Measurements from ENCODE around the gene EGFR.

EGFR gene

GRCh38 chr7:55124989-55125875 is 106.4 kb downstream of the EGFR start:
- DNase-seq (ENCODE audit: low read depth, low spot score), result no peak

DNA sequence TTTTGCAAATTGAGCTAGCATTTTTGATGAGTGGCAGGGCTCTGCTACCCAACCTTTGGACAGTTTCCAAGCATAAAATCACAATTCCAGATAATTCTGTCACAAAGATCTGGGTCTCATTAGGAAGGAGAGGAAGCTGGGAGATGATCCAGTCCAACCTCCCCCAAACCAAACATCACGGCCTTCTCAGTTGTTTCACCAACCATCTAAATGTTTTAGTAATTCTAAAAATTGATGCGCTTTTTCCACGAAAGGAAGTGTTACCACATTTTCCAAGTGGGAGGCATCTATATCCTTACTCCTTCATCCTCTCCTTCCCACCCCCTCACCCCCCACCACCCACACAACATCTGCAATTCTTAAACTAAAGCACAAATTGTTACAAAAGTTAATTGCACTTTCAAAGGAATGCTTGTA is 108.3 kb downstream of the EGFR start:
- no peak for DNase-seq (ENCODE audit: low read depth, low spot score)

DNA sequence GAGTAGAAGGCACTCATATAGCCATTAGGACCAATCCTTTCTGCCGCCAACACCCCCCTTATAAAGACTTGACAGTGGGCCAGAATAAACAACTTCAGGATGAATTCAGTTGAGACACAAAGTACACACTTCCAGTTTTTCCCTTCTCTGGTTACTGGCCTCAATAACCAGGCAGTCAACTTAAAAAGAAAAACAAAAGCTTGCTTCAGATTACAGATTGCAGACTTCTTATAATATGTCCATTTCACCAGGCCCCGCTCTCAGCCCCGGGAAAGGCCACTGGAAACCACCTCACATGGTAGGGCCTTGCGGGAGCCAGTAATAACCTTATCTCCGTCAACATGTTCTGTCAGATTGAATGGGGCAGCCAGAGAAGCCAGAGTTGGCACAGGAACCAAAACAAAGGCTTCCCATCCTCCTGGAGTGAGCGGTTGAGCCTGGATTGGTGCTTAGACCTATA is 108.8 kb downstream of the EGFR start:
- DNase-seq (ENCODE audit: low read depth, low spot score), result no peak

DNA sequence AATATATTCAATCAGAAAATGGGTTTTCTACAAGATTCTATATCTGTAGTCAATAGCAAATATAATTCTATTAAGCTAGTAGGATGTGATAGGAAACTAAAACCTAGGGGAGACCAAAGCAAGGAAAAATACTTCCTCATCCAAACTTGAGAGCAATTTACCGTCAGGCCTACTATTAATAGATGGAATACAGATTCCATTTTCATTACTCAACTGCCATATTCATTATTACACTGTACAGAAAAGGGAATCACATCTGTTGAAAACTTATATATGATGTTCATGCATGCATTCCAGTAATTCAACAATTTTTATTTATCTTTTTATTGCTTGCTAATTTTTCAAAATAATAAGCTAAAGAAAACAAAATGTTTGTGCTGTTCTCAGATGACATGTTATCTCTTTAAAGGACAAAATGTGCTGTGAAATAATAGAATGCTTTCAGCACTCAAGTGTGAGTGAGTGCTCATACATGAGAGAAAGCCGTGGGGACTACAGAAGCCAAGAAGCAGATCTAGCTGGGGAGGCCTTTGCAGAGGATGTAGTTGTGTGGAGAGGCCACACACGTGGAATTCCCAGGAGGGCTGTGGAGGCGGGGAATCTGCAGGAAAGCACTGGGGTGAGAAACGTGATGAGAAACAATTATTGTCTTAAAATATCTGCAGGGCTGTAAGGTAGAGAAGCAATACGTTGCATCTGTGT is 110.0 kb downstream of the EGFR start:
- no peak for DNase-seq (ENCODE audit: low read depth, low spot score)

- no peak for DNase-seq (ENCODE audit: low read depth, low spot score)
These were observed 111.0 kb downstream of the EGFR start for GRCh38 chr7:55129541-55130394.

GRCh38 chr7:55130395-55131141 is 111.8 kb downstream of the EGFR start:
- no peak for DNase-seq (ENCODE audit: low read depth, low spot score)

DNA sequence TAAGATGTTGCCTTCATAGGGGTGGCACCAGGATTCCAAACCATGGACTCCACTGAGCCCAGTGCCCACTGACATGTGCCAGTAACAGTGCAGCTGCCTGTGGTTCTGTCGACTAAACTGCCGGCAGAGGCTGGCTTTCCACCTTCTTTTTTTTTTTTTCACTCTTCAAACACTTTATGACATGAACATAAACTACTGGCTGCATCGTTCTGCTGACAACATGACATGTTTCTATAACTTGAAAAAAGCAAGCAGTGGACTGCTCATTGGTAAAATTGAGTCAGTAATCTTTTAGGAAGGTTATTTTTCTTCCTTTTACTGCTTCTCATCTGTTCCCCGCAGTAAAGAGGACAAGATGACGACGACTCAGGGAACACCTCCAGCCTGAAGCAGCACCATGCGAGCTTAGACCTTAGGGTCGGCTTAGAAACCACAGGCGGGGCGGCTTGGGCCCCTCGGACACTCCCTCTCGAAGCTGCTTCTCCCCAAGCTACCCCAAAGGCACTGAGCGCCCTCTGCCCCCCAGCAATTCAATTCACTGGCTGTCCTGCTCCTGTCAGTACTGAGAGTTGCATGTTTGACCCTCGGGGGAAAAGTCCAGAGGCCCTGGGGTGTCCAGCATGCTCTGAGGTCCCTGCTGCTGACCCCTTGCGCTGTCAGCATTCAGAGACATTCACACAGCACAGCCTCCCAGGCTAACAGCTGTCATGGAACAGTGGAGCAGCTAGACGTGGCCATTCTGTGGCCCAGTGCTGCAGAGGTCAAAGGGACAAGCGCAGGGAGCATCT is 112.5 kb downstream of the EGFR start:
- DNase-seq (ENCODE audit: low read depth, low spot score), result no peak

DNA sequence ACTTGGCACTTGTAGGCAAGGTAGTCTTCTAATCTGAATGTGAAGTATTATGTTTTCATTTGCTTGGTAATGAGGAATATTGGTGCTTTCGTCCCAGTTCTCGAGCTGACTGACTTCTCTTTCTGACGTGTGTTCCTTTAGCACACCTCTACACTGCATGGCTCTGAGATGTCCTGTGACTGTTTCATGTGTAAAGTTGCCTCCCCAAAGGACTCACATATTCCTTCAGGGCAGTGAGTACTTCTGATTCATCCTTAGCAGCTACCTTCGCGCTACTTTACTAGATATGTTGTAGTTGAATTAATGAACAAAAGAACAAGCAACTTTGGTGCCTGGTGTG is 113.7 kb downstream of the EGFR start:
- no peak for DNase-seq (ENCODE audit: low read depth, low spot score)

DNA sequence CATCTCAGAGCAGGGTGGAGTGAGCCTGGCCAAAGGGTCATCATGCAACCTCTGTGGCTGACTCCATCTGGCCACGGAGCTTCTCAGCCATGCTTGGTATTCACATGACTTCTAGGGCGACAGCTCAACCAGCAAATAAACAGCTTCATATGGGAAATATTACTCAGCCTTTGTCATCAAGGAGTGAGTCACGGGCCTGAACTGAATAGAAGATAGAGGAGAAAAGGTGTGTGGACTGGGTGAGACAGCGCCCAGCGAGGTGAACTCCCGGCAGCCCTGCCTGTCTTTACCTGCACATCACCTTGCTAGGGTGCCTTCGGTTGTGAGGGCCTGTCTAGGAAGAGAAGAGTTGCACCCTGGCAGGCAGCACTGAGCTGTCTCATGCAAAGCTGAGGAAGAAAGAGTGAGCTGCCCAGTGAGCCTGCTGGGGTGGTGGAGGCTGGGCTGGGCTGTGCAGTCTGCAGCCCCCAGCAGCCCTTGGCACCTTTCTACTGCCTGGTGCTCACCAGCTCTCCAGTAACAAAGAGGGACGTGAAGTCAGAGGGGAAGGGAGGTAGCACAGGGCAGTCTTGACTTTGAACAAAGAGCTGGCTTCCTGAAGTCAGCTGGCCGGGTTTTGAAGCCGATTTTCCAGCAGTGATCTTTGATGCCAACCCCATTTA is 114.2 kb downstream of the EGFR start:
- no peak for DNase-seq (ENCODE audit: low read depth, low spot score)

GRCh38 chr7:55133630-55134358 is 115.0 kb downstream of the EGFR start:
- no peak for DNase-seq (ENCODE audit: low read depth, low spot score)

GRCh38 chr7:55134359-55134725 is 115.5 kb downstream of the EGFR start:
- DNase-seq (ENCODE audit: low read depth, low spot score), result no peak

DNA sequence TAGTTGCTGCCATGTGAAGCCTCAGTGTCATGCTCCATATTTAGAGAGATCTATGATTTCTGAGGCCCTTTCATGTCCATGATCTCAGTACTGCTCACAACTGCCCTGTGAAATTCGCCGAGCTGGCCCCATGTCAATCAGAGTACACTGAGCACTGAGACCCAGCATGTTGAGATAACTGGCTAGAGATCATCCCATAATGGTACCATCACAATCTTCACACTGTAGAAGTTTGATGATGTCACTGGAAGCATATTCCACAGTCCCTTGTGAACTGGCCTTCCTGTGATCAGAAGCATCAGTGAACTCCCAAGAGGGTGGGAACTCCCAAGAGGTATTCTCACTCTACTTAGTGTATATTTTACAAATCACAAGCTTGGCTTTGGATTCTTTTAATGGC is 116.0 kb downstream of the EGFR start:
- DNase-seq (ENCODE audit: low read depth, low spot score), result no peak

DNA sequence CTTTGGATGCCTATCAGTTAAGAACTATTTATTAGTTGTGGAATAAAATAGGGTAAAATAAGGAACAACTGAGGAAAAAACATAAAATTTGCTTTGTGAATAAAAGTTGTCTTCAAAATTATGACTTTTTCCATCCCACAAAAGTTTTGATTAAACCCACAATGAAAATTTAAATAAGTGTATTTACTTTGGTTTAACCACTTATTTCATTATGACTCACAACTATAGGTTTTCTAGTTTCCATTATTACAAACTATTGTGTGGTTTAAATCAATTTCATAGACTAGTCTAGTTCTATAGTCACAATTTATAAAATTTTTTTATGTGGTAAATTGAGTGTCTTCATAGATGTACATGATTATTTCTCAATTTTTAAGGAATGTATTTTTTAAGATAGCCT is 116.6 kb downstream of the EGFR start:
- DNase-seq (ENCODE audit: low read depth, low spot score), result no peak

- no peak for DNase-seq (ENCODE audit: low read depth, low spot score)
These were observed 119.8 kb downstream of the EGFR start for GRCh38 chr7:55138663-55139062.

GRCh38 chr7:55140221-55140940 is 121.6 kb downstream of the EGFR start:
- no peak for DNase-seq (ENCODE audit: low read depth, low spot score)

GRCh38 chr7:55140941-55141278 is 122.1 kb downstream of the EGFR start:
- no peak for DNase-seq (ENCODE audit: low read depth, low spot score)

- DNase-seq (ENCODE audit: low read depth, low spot score), result no peak
These were observed 124.2 kb downstream of the EGFR start for GRCh38 chr7:55142919-55143600.
